ENCODE data around the gene RABAC1. TPM values are rescaled to one million over a fixed set of nuclear protein-coding genes. Genes with fewer than 3 reads are reported as not detected.

RABAC1 gene
- total and polyA plus RNA-seq, 2 of the 8 experiments (the other 6 are each of a cell fraction or from before 2014, with no cell fraction given) = 124 to 439 TPM

- Histone ChIP-seq H3K36me3 (ENCODE audit: control insufficient read depth in 2 of 4, insufficient read depth in 4 of 4, low read length in 3 of 4) (peaks cover 0 to 5% (median 0%) of the 10 kb centered on the region in 4 experiments; a peak in 3 of 8 replicates), H2BK15ac (ENCODE audit: low read length) (no peak overlapping the region), H3K23ac (ENCODE audit: insufficient read length) (no peak overlapping the region), H2BK20ac (ENCODE audit: low read length) (no peak overlapping the region), H4K20me1 (replicated peaks in 1 of 2; ENCODE audit: control insufficient read depth in 1 of 2, insufficient read depth in 2 of 2, low read length in 2 of 2) (no peaks in the 10 kb centered on the region), H2AFZ (ENCODE audit: low read length) (no peak overlapping the region), H2BK120ac (replicated peaks; ENCODE audit: low read depth, low read length) (no peak overlapping the region), H2BK12ac (ENCODE audit: low read depth, low read length) (no peak overlapping the region), H4K91ac (replicated peaks; ENCODE audit: insufficient read length, low read length) (no peak overlapping the region), H3K18ac (ENCODE audit: extremely low read depth, low read length) (no peak overlapping the region), H3K23me2 (ENCODE audit: low read depth, low read length) (peaks cover 2% of the 10 kb centered on the region; the same call in 1 of the 2 replicates), H3K4me2 (ENCODE audit: insufficient read depth in 1 of 2, low read depth in 2 of 2, low read length in 2 of 2) (no peak overlapping the region), H3K9ac (replicated peaks in 1 of 4; ENCODE audit: extremely low read depth in 1 of 4, low read depth in 3 of 4, low read length in 3 of 4) (no peak overlapping the region), H3K56ac (replicated peaks; ENCODE audit: insufficient read length, low read depth, low read length) (no peak overlapping the region), H3K79me1 (ENCODE audit: low read depth, low read length) (no peaks in the 10 kb centered on the region), H4K8ac (ENCODE audit: extremely low read depth, insufficient read depth, low read length) (no peak overlapping the region), H3K27me3 (replicated peaks in 1 of 4; ENCODE audit: control insufficient read depth in 3 of 4, extremely low read depth in 1 of 4, insufficient read depth in 3 of 4, low read length in 3 of 4) (no peaks in the 10 kb centered on the region), H3K4ac (replicated peaks; ENCODE audit: insufficient read length, low read depth, low read length) (no peak overlapping the region), H3K9me3 (ENCODE audit: insufficient read depth in 2 of 2, low read depth in 1 of 2, low read length in 1 of 2) (no peaks in the 10 kb centered on the region), H2BK5ac (ENCODE audit: low read depth, low read length) (no peak overlapping the region), H3K14ac (ENCODE audit: insufficient read length) (no peak overlapping the region), H3K4me3 (ENCODE audit: extremely low read depth in 1 of 4, insufficient read depth in 2 of 4, low read depth in 3 of 4, low read length in 4 of 4) (no peak overlapping the region), H3K4me1 (replicated peaks in 1 of 4; ENCODE audit: control insufficient read depth in 3 of 4, insufficient read depth in 4 of 4, low read length in 3 of 4) (peaks cover 3 to 10% (median 6%) of the 10 kb centered on the region in 4 experiments), H2AK5ac (ENCODE audit: low read depth, low read length) (no peak overlapping the region), H3K79me2 (ENCODE audit: control insufficient read depth in 1 of 2, insufficient read depth in 2 of 2, low read length in 2 of 2) (no peaks in the 10 kb centered on the region), H4K5ac (ENCODE audit: insufficient read length, low read depth, low read length) (no peak overlapping the region), H3K27ac (ENCODE audit: low read depth, low read length) (no peak overlapping the region)
- no peak for TF ChIP-seq JUN (IDR thresholded peaks at IDR 0.05; ENCODE audit: low read depth, low read length)
- no peak for TF ChIP-seq MAX (IDR thresholded peaks at IDR 0.05)
- DNase-seq (ENCODE audit: low read depth in 1 of 2, low spot score in 2 of 2) (no peak), FAIRE-seq (no peak)
- ChIA-PET CTCF (ENCODE audit: partially characterized antibody) (no interaction called here), POLR2A (ENCODE audit: partially characterized antibody) (interaction anchor here (1.2 to 1.9 kb wide), 2 partner anchors 24 to 101 kb away, joined by 4 read pairs; partner anchors contain the start of gene RPS19)
- 84% methylated on average over 5 of the region's 5 CpGs; no CpG with 5 or more reads in 1 of the 2 experiments for WGBS, 2 experiments (ENCODE audit: extremely low coverage in 1 of 2, insufficient coverage in 1 of 2, insufficient read length in 1 of 2, insufficient replicate concordance in 2 of 2, low coverage in 1 of 2, low lambda C conversion rate in 2 of 2, missing lambda C conversion rate in 1 of 2)
Measured at GRCh38 chr19:41960973-41961372, 1.9 kb upstream of the RABAC1 start.

Measured in H1 (cell line).